GM19463 (cell line): ENCODE data around the gene ROM1.
A peak's percentile ranks its signal among the peaks of the same experiment; 100 is the strongest.
"Not testable (repeated sequence)": the region's sequence is repeated elsewhere in the genome, so short reads cannot be mapped to it uniquely, and the experiment has no call there.

Source experiments
- ATAC-seq: cut with Tn5 transposase; IDR thresholded peaks from one replicate; pipeline ENCODE4 v1.9.1; 2021; ENCODE audit warnings: mild to moderate bottlenecking, moderate library complexity; ENCODE audit not compliant: unreplicated experiment

Gene ROM1, protein sequence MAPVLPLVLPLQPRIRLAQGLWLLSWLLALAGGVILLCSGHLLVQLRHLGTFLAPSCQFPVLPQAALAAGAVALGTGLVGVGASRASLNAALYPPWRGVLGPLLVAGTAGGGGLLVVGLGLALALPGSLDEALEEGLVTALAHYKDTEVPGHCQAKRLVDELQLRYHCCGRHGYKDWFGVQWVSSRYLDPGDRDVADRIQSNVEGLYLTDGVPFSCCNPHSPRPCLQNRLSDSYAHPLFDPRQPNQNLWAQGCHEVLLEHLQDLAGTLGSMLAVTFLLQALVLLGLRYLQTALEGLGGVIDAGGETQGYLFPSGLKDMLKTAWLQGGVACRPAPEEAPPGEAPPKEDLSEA

DNA sequence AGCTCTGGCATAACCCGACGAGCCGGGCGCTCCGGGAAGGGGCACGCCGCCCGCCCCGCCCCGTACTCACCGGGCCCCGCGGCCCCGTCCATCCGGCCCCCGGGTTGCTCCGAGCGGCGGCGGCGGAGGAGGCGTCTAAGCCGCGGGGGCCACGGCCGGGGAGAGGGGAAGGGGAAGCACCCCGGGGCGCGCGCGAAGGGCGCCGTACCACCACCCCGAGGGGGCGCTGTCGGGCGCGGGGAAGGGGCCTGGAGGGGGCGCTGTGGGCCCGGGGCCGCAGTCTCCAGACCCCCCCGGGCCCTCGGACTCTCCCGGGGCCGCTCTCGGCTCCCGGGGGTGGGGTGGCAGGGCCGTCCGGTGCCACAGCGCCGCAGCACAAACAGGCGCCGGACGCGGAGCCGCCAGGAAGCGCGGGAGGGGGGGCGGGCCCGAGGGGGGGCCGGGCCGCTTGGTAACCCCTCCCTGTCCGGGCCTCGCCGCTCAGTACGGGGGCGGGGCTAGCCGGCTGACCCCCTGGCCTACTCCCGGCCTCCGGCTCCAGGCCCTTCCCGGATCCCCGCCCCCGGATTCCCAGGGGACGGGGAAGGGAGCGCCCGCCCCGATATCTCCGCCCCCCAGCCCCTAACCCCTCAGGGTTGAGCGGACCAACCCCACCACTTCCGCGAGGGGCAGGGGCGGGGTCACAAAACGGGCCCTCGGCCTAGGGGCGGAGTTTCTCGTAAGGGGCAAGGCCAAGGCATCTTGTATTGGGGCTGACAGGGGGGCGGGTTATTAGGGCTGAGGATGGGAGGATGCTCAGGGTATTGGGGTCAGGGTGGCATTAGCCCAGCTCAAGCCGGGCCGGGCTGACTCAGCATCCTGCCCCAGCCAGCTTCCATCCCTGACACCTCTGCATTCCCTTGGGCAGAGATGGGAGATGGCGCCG lies at the start of gene ROM1, which contains the start of gene EML3:
TSS of gene ROM1 (plus strand) at position 892 of the 925 bp plus-strand sequence. CDS start at position 917, 25 bp downstream.
TSS of gene EML3 (minus strand) at position 410 of the 925 bp plus-strand sequence. CDS start at position 92, 318 bp downstream.
- ATAC-seq = peak; percentile 74

DNA sequence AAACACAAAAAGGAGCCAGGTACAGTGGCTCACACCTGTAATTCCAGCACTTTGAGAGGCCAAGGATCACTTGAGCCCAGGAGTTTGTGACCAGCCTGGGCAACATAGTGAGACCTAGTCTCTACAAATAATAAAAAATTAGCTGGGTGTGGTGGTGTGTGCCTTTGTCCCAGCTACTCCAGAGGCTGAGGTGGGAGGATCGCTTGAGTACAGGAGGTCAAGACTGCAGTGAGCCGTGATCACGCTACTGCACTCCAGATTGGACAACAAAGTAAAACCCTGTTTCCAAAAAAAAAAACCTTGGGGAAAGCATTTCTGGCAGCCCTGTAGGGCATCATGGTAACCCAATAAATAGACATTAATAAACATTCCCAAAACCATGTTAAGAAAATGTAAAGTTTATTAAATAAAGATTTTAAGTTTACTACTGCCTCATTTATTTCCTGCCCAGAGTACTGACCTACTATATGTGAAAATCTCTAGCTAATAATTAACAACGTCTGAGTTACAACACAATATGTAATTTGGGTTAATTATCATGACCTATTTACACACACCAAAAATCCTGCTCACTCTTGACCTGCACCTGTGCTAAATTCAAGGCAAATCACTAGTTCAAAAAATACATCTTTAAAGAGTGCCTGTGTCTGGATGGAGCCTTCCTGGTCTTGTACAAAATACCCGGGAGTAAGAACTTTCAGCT lies 47.8 kb upstream of the ROM1 start:
- ATAC-seq = no peak

DNA sequence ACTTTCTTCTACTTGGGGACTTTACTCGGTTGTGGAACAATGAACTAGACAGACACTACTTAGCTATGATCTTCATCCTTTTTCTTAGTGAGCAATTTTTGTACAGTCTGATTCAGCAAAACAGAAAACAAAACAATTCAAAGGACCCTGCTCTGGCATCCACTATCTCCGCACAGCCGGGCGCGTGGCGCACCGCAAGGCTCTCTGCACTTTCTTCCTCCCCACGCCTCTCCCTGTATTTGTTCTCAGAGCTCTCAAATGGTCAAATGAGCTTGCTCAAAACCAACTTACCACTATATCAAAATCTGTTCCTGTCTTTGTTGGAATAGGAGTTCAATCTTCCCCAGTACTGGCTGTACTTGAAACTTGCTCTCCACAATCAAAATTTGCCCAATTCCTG lies 46.8 kb upstream of the ROM1 start:
- ATAC-seq = no peak

DNA sequence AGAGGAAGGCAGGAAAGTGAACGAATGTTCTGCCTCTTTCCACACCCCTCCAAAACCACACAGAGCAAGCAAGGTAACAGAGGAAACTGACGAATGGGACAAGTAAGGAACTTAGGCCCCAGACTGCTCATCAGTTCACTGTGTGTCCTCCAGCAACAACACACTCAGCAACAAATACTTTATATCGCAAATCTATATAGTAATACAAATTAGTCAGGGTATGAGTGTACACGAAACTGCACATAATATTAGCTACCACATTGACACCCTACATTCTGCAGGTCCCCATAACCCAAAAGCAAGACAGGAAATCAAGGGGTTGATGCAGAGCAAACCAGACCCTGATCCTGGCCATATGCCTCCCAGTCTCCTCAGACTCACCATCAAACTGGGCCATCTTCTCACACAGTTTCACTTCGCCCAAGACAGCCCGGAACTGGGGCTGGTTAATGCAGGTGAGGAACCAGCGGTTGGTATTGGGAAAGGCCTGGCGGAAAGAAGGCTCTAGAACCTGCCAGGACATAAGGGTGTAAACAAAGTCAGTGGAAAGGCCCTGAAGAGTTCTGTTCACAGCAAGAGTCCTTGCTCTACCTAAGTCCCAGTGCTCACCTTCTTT lies 45.9 kb upstream of the ROM1 start:
- no peak for ATAC-seq

DNA sequence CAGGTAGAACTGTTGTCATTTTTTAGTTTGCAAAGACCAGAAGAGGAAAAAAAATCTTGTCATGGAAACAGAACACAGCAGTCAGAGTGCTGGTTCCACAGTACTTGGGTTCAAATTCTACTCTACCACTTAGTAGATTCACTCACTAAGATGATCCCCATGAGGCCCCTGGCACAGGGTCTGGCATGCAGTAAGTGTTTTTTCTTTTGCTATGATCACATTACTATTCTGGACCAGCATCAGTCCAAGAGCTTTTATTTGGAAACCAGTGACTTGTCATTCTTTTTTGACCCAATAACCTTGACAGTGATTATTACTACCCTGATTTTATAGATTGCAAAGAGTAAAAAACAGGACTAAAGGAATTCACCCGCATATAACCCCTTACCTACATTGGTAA lies 43.4 kb upstream of the ROM1 start:
- no peak for ATAC-seq

DNA sequence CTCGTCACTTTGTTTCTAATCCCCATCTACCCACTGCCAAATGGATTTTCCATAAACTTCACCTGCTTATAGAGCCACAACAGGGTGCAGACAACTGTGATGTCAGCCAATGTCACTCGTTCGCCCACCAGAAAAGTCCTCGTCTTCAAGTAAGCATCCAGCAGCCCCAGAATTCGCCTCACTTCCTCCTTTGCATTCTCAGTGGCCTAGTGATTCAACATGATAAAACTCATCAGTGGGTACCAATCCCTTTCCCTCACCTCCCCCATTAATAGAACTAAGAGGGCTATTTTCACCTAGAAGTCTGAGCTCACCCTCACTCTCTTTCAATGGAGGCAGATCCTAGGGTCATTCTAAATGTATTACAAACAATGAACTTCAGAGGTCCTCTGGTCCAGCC lies 42.2 kb upstream of the ROM1 start:
- not testable (repeated sequence) for ATAC-seq

DNA sequence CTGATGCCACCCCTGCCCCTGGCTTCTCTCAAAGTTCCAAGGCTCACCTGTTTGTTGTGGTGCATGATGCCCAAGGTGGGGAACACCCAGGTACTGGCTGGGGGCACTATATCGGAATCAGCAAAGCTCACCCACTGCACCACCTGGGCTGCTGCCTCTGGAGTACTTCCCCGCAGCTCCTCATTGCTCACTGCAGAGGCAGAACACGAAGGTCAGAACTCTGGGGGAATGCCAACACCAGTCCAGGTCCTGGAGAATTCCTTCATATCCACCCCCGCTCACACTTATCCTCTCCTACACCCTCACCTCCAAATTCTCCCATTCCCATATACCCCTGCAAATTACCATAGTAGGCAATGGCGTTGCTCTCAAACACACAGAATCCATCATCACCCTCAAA lies 41.6 kb upstream of the ROM1 start:
- ATAC-seq = not testable (repeated sequence)

DNA sequence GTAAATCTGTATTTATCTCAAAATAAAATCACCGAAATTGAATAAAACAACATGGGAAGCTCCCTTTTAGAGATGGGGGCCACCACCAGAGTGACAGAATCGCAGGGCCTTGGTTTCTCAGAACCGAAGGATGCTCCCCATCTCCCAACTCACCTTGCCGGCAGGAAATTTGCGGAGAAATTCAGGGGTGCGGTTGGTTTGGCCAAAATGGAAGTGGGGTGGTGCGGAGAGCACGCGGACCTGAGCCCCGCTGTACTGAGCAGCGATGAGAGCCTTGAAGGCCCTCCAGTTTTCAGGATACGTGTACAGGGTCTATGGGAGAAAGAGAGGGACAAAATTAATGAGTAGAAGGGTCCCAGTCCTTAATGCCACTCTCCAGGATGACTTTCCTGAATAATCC lies 40.6 kb upstream of the ROM1 start:
- no peak for ATAC-seq

DNA sequence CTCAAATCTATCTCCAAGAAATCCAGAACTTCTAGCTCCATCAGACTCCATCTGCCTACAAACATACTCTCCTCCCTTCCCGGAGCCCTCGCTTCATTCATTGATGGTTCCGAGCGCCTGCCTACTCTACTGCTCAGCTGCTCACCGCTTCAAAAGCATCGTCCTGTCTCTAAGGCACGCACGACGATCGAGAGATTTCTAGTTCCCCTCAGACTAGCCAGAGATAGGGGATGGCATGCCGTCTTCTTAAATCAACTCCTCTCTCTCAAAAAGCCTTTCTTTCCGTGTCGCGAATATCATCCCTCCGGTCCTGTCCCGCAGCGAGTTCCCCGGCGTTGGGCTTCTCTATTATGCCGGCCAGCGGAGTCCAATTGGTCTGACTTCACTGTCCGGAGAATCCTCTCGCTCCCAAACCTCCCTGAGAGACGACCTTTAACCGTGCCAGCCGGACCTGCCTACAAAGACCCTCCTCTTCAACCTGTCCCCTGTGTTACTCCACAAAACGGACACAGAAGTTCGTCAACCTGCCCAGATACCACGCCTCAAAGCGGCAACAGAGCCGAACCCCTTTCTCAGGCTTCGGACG lies 40.0 kb upstream of the ROM1 start:
- no peak for ATAC-seq

DNA sequence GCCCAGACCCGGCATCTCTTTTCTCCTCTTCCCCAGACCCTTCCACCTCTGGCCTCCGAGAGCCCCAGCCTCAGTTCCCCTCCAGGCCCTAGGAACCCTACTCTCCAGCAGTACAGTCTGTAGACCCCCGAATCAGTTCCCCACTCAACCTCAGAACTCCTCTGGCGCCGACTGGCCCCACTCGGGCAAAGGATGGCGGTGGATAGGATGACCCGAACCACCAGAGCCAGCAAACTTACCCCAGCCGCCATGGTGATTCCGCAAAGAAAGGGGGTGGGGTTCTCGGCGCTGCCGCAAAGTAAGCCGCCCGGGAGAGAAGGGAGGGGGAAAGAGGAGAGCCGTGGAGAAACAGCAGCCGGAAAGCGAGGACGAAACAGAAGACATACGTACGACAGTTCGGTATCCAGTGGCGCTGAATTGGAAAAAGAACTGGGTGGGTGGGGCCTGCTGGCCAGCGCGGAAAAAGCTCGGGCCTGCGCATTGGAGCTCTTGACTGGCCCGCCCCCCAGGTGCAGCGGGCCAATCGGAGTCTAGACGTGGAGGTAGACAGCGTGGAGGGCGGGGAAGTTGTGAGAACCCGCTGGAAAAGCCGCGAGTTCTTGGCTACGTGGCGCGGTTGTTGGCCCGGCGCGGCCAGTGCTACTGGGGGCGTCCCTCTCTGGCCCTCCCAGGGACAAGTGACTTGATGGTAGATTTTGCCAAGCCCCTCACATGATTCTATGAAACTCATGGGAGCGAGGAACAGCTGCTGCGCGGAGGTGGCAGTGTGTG lies 39.3 kb upstream of the ROM1 start, which contains the start of gene EEF1G:
TSS of gene EEF1G (minus strand) at position 300 of the 771 bp plus-strand sequence. CDS start at position 251, 49 bp downstream.
- ATAC-seq = peak; percentile 89

DNA sequence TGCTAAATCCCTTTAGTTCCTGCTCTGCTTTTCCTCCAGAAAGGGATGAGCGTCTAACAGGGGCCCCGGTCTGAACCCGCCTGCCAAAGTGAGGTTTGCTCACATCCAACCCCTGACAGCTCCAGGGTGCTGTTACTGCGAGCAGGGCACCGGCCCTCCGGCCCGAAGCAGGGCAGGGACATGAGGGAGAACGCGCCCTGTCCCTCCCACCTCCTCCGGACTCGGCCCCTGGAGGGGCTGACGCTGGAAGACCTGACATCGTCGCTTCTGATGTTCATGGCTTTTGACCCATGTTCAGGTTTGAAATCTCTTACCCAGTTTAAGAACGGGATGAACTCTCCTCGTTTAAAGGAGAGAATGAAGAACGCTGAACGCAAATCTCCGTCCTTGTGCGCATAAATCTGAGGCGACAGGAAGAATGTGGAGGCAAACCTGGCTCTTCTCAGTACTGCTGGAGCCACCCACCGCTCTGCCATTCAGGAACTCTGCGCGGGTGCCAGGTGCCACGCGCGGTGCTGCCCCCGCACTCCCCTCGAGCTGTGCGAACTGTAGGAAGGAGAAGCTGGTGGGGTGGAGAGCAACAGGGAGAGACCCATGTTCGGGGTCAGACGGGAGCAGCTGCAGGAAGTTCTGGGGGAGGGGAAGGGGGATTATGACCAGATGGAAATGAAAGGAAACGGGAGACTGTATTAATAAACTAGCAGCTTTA lies 38.5 kb upstream of the ROM1 start:
- peak; percentile 13 for ATAC-seq

DNA sequence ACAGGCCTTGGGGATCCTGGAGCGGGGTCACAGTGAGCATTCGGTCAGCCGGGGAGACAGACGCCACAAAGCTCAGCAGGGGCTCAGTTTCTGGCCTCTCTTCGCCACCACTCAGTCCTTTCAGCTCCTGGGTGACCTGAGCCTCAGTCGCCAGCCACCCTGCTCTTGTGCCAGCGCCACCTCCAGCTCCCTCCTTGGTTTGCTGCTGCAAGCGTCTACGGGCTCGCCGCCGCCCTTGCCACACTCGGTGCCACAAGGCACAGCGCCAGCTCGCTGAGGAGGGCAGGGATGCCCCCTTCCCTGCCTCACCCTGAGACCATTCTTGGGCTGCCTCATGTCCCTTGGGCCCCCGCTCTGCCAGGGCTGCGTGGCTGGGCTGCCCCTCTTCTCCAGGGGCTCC lies 37.9 kb upstream of the ROM1 start:
- no peak for ATAC-seq

DNA sequence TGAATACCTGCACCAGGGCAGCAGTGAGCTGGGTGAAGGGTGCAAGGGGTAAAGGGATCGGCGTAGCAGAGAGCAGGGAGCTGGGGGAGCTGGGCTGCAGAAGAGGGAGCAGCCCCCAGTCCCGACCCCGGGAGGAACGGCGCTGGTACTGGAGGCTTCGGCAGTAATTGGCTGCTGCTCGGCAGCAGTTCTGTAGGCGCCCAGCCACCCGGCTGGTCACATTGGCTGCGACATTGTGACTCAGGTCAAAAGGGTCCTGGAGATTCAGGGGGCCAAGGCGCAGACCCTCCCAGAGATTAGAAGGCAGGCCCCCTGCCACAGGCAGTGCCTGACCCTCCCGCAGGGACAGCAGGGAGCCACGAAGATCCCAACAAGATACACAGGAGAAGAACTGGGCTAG lies 37.2 kb upstream of the ROM1 start:
- no peak for ATAC-seq

DNA sequence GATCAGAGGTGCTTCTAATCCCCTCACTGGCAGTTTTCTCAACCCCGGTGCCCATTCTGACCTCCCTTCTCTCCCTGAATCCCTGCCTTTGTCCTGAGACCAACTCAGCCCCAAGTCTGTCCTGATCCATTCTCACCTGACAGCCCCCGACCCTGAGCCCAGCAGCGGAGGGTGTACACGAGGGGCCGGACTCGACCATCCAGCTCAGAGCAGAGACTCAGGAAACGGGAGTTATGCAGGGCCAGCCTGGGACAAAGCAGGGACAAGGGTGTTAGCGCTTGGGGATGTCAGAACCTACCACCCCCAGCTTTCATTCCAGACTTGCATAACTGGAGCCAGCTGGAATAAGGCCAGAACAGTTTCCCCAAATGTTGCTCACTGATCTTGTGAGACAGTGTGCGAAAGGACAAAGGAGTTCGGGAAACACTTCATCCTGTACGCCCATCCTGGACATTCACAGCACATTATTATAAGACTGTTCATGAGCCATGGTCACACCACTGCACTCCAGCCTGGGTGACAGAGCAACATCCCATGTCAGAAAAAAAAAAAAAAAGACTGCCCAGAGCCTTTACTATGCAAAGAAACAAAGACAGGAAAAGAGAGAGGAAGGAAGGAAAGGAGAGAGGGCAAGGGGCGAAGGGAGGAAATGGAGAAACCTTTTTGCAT lies 35.9 kb upstream of the ROM1 start:
- ATAC-seq = no peak

DNA sequence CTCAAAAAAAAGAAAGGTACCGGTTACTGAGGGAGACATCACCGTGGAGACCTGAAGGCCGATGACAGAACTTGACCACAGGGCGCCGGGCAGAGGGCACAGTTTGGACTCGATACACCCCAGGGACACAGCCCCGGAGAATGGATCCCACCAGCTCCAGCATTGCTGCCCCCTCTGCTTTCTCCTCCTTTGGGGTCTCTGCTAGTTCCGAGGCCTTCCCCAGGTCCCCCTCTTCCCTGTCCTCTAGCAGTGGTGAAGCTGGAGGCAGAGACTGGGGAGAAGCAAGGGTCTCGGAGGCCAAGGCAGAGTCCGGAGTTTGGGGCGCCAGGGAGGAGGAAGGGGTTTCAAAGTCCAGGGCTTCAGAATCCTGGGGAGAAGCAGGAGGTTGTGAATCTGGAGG lies 34.5 kb upstream of the ROM1 start:
- ATAC-seq = no peak

DNA sequence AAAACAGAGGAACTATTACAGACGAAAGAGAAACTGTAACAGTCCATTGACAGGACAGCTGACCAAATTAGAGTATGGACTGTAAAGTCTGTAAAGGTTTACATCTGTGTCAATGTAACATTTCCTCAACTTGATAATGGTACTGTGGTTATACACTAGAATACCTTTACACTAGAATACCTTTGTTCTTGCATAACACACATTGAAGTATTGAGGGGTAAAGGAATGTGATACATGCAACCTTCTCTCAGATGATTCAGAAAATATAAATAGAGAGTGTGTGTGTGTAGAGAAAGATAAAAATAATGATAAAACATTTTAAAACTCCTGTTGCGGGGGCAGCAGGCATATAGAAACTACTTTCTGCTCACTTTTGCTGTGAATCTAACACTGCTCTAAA lies 33.8 kb upstream of the ROM1 start:
- no peak for ATAC-seq

DNA sequence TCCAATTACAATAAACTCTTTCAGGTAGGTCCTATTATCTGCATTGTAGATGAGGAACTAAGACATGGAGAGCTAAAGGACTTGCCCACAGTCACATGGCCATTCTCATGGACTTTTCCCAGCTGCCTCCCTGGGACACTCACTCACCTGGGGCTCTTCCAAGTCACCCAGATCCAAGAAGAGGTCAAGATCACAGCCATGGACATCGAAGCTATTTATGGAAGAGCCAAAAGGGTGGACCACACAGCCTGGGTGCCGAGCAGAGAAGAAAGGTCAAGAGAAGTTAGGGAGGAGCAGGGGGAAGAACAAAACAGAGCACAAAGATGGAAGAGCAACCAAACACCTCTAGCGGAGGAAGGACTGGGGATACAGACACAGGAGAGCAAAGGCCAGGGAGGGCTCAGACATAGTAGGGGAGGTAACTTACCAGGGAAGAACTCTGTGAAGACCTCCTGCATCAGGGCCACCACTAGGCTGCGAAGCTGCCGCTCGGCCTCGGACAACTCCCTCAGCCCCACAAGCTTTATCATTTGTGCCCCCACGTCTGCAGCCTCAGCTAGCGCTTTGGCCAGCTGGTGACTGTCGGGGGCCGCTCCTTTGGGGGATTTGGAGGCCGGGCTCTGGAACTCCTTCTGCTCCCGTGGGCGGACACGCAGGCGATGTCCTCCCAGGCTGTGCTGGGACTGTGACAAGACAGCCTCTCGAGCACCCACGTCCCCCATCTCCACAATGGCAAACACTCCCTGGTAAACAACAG lies 31.9 kb upstream of the ROM1 start:
- ATAC-seq = no peak

DNA sequence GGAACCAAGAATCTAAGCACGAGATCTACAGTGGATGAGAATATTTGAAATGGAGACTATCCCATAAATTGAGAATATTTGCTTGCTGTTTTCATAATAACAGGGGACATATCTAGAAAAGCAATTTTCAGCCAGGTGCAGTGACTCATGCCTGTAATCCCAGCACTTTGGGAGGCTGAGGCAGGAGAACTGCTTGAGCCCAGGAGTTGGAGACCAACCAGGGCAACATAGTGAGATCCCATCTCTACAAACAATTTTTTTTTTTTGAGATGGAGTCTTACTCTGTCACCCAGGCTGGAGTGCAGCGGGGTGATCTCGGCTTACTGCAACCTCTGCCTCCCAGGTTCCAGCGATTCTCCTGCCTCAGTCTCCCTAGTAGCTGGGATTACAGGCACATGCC lies 31.3 kb upstream of the ROM1 start:
- not testable (repeated sequence) for ATAC-seq
